EL (cell line): Measurements from ENCODE around the gene OR10A3.
"Not testable (repeated sequence)": the region's sequence is repeated elsewhere in the genome, so short reads cannot be mapped to it uniquely, and the experiment has no call there.

Experiments used
- DNase-seq: peaks from one replicate; pipeline ENCODE4 v3.0.0-alpha.2; 2016

Gene OR10A3, protein sequence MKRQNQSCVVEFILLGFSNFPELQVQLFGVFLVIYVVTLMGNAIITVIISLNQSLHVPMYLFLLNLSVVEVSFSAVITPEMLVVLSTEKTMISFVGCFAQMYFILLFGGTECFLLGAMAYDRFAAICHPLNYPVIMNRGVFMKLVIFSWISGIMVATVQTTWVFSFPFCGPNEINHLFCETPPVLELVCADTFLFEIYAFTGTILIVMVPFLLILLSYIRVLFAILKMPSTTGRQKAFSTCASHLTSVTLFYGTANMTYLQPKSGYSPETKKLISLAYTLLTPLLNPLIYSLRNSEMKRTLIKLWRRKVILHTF

GRCh38 chr11:7941608-7942007 is at the start of gene OR10A3:
TSS of gene OR10A3 (minus strand) at chr11:7941708. CDS start at chr11:7939520, 2,188 bp downstream.
- DNase-seq: no peak

- DNase-seq: not testable (repeated sequence)
Observed at GRCh38 chr11:7987560-7987883, 46.0 kb upstream of the OR10A3 start.

DNA sequence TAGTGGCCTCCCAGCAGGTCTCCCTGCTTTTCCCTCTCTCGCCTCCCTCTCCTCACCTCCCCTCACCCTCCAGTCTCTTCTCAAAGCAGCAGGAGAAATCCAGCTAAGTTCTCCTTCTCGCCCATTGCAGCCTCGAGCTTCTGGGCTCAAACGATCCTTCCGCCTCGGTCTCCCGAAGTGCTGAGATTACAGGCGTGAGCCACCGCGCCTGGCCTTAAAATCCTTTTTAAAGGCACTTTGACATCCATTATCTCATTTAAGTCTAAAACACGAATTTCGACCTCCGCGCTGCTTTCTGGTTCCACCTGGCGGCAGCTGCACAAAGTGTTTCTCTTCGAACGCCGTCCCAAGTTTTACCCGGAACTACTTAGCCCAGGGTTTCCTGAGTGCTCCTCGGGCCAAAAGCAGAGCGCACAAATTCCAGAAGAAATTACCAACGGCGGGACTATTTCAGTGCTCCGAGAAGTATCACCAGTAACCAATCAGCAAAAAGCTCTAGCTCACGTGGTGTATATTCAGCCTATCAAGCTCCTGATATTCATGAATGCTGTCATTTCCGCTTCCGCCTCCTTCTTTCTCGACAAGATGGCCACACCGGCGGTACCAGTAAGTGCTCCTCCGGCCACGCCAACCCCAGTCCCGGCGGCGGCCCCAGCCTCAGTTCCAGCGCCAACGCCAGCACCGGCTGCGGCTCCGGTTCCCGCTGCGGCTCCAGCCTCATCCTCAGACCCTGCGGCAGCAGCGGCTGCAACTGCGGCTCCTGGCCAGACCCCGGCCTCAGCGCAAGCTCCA is 45.5 kb upstream of the OR10A3 start, which contains the start of gene EIF3F:
EIF3F (plus strand) TSS at position 570 of the 792 bp plus-strand sequence; CDS start at position 586, 16 bp downstream.
- peak; percentile 100 for DNase-seq

- DNase-seq: no peak
Observed at GRCh38 chr11:7983832-7984590, 42.5 kb upstream of the OR10A3 start.

DNA sequence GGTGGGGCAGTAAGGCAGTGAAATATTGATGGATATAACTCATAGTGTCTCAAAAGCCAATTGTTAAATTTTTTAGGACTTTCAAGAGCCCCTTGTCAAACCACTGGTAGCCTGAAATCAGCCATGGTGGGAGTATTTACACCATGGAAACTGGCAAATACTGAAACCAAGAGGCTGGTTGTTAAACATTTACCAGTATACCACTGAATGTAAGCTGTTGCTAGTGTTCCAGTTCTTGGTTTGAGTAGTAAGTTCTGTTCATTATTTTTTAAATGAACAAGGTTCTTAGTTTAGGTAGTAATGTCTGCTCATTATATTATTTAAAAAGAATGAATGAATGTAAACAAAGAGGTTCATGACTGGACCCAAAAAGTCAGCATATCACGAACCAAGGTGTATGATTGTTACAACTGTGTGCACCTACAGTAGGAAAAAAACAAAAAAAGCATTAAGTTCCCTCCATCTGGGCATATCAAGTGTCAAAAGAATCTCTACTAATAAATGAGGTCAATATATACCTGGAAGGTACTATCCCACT is 41.1 kb upstream of the OR10A3 start:
- DNase-seq: no peak

DNA sequence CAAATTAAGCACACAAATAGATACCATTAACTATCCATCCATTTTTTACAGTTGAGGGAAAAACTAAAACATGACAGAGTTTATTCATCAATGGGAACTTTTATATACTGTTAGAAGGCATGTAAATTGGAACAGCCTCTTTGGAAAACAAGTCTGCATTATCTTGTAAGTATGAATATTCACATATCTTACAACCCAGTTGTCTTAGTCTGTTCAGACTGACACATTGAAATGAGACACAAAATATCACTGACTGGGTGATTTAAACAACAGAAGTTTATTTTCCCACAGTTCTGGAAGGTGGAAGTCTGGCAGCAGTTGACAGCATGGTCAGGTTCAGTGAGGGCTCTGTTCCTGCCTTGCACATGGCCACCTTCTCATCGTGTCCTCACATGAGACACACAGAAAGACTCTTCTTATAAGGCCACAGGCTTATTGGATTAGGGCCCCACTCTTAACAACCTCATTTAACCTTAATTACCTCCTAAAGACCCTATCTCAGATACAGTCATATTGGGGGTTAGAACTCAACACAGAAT is 40.2 kb upstream of the OR10A3 start:
- no peak for DNase-seq

DNA sequence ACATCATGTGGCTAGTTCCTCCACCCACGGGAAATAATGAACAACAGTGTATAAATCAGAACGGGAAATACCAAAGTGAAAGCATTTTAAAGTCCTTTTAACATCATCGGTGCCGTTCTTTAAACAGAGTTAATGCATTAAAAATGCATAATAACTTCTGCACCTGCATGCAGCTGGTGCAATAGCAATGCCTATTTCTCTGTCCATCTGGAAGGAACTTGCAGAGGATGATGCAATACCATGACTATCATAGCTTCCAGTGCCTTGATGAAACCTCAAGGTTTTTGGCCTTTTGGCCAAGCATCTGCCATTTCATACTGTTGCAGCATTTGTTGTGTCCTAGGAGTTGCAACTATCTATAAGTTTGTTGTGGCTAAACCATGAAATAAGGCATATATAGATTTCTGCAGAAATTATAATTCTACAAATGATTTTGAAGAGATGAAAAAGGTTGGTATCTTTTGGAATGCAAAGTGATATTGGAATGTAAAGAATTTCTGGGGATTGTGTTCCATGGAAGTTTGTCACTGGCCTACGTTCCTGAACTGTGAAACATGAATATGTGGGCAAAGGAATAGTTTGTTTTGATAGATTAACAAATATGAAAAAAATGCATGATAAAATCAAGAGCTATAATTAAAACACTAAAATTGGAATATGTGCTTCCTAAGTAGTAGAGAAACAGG is 35.9 kb upstream of the OR10A3 start:
- peak; percentile 95 for DNase-seq

DNA sequence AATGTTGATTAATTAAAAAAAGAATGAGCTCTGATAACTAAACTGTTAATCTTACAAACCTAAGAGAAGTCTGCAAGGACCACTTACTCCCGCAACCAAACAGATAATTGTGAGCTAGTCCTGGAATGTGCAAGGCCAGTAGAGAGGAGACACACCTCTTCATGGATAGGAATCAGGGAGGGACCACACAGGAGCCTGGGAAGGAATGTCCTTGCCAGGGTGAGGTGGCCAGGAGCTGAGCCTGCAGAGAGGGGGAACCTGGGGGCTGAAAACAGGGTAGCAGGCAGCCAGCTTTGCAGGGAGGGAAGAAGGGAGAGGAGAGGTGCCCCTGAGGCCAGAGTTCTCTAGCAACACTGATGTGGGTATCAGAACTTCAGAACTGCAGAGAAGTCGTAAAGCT is 33.2 kb upstream of the OR10A3 start:
- peak; percentile 51 for DNase-seq

- DNase-seq: peak; percentile 77
Observed at GRCh38 chr11:7973011-7973410, 31.5 kb upstream of the OR10A3 start.

DNA sequence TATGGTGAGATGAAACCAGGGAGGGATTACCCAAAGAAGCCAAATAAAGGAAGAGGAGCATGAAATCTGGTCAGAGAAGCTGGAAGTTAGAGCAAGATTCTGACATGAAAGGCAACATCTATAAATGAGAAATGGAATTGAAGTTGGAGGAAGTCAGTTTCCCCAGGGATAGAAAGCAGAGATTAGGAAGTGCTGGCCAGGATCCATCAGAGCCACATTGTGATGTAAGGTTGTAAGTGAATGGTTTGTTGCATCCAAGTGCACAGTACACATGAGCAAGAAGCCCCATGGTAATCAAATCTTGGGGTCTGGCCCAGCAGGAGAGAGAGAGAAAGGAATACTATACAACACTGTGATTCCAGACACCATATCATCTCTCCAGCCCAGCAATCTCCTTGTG is 30.3 kb upstream of the OR10A3 start:
- no peak for DNase-seq

DNA sequence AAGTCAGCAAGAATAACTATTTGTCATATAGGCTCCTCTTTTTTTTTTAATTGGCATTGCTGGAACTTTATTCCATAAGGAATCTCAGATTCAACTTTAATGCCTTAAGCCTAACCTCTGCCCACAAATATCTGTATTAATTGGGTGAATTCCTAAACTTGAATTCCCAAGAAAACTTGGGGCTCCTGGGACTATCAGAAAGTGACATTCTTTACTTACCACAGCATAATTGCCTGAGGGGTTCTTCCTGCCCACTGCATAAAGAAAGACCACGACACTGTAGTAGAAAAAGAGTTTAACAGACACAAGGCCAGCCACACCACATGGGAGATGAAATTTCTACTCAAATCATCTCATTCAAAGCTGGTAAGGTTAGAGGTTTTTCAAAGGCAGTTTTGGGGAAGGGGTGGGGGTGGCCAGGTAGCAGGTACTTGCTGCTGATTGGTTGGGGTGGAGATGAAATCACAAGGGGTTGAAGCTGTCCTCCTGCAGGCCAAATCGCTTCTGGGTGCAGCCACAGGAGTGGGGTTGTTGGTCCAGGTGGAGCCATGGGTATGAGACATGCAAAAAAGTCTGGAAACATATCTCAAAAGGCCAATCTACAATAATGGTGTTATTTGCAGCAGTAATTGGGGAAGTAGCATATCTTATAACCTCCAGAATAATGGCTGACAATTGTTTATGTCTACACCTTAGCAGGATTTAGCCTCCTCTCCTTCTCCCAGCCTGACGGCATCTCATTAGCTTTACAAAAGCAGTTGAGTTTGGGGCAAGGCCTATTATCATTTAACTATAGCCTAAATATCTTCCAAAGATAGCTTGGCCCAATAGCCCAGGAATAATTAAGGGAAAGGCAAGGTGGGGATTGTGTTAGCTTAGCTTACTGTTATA is 28.5 kb upstream of the OR10A3 start:
- DNase-seq: peak; percentile 92

DNA sequence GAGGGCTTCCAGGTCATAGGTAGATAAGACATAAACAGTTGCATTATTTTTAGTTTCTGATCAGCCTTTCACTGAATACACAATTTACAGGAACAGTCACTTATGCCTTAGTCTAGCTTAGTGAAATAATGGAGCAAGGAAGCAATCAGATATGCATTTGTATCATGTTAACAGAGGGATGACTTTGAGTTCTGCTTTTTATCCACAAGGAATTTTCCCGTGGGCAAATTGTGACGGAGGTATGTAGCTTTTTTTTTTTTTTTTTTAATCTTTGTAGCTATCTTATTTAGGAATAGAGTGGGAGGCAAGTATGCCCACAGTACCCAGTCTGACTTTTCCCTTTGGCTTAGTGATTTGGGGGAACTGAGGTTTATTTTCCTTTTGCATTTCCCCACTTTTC is 27.2 kb upstream of the OR10A3 start:
- DNase-seq: peak; percentile 71

GRCh38 chr11:7967826-7968225 is 26.3 kb upstream of the OR10A3 start:
- DNase-seq: no peak

GRCh38 chr11:7967097-7967496 is 25.6 kb upstream of the OR10A3 start:
- no peak for DNase-seq

DNA sequence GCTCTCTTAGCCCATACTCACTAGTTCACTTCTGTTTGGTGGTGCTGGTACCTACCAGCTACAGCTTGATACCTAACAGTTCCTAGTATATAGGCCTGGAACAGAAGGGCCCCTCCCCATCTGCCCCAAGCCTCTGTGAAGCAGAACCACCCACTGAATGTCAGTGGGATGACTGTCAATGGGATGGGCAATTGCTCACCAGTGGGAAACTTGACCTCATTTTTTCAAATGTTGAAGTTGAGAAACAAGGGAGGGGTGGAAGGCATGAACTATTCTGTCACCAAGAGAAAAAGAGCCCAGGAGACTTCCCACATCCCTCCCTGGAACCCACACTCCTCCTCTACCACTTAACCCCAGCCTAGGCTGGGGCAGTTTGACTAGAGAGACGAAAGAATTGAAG is 23.9 kb upstream of the OR10A3 start, which contains the start of gene NLRP10:
NLRP10 (minus strand) TSS at position 62 of the 400 bp plus-strand sequence. CDS start 1,952 bp downstream, outside the sequence.
- peak; percentile 96 for DNase-seq

DNA sequence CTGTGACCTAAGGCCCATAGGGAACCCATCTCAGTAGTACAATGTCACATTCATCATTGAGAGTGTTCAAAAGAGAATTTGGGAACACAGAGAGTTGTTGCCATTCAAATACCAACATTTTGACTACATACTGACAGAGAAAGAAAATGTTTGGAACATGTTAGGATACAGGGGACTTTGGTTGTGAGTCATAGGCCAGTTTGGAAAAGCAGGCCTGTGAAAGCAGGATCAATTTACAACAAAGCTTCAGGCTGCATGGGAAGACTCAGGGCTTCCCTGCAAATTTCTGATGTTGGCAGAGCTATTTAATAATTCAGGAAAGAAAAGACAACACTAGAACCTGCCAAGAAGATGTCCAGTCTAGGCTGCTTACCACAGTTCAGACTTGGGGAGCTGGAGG is 23.4 kb upstream of the OR10A3 start:
- peak; percentile 77 for DNase-seq

GRCh38 chr11:7964261-7964660 is 22.8 kb upstream of the OR10A3 start:
- DNase-seq: no peak

DNA sequence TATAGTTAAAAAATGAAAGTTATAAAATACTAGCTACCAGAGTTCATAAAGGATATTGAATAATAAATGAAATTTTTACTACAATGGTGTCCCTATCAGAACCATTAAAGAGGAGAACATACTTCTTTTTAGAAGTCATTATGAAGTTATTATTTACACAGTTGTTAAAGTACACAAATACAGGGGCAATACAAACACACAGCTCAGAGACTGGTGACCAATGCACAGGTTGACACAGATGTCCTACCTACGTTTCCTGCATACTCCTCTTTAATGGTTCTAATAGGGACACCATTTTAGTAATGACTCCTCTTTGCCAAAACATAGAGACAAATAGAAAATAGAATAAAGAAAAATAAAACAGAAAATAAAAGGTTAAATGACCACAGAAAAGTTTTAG is 13.7 kb upstream of the OR10A3 start:
- no peak for DNase-seq

DNA sequence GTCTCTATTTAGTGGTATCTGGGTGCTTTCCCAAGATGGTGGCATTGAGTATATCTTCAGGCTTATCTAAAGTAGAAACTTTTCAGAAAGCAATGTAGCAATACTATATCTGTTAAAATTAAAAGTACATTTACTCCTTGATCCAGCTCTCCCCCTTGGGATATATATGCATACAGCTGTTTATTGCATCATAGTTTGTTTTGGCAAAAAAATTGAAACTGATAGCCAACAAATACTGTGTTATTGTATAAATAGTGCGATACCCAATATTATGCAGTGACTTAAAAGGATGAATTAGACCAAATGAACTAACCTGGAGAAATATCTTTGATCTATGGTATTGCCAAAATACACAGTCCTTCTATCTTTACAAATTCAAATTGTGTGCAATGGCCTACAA is 8.4 kb upstream of the OR10A3 start:
- DNase-seq: no peak

DNA sequence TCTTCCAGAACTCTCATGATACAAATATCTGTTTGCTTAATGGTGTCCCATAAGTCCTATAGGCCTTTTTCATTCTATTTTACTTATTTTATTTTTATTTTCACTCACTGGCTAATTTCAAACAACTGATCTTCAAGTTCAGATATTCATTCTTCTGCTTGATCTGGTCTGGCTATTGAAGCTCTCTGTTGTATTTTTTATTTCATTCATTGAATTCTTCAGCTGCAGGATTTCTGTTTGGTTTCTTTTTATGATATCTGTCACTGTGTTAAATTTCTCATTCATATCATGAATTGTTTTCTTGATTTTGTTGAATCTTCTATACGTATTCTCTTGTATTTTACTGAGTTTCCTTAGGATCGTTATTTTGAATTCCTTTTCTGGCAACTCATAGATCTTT is 2.6 kb upstream of the OR10A3 start:
- DNase-seq: no peak

DNA sequence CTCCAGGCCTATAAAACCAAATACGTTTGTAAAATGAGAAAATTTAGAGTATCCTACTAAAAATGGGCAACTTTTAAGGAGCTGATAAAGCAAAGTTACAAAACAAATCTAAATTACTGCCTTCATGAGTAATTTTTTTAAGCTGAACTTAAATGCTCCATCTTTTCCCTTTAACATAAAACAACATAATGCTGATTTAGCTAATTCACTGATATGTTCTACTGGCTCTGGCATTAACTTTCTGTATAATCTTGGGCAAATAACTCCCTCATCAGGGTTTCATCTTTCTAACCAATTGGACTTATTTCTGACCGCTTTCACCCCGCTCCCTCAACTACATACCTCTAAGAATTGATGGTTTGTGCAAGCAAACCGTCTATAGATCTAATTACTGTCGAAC is 362 bp downstream of the OR10A3 start:
- no peak for DNase-seq
